GM12878 (cell line): Measurements from ENCODE around the gene FAM9C. TPM values are rescaled to one million over a fixed set of nuclear protein-coding genes. Genes with fewer than 3 reads are reported as not detected.

Experiments used
- ATF7 ChIP-seq: fragments of 450-650 bp; IDR thresholded peaks from 2 replicates; pipeline ENCODE4 v1.6.1; 2016; ENCODE audit warnings: low read depth, mild to moderate bottlenecking
- EGR1 ChIP-seq, 2 experiments: IDR thresholded peaks; 1 replicate in 1 of 2; 2 replicates in 1 of 2; pipeline ENCODE4 v1.6.1; 2011 to 2012; ENCODE audit warnings: low read depth in 2 of 2, low read length in 2 of 2, borderline replicate concordance in 1 of 2, mild to moderate bottlenecking in 1 of 2, moderate library complexity in 1 of 2
- KAT2A ChIP-seq: conservative IDR thresholded peaks from 2 replicates; pipeline ENCODE4 v1.6.1; 2011; ENCODE audit warnings: low read depth, low read length; ENCODE audit not compliant: control insufficient read depth
- MEF2B ChIP-seq: fragments of 450-650 bp; IDR thresholded peaks from 2 replicates; pipeline ENCODE4 v1.6.1; 2018; ENCODE audit warnings: mild to moderate bottlenecking, moderate library complexity; ENCODE audit not compliant: partially characterized antibody, poor library complexity, severe bottlenecking
- MTA3 ChIP-seq: IDR thresholded peaks from 2 replicates; pipeline ENCODE4 v1.6.1; 2012; ENCODE audit warnings: low read length, inconsistent platforms, borderline replicate concordance
- NFIC ChIP-seq: IDR thresholded peaks from 2 replicates; pipeline ENCODE4 v1.6.1; 2012; ENCODE audit warnings: low read depth, mild to moderate bottlenecking, inconsistent platforms, low read length, moderate library complexity
- NR2F1 ChIP-seq: fragments of 450-650 bp; conservative IDR thresholded peaks from 2 replicates; pipeline ENCODE4 v1.6.1; 2017; ENCODE audit warnings: mild to moderate bottlenecking
- POLR2AphosphoS2 ChIP-seq: IDR thresholded peaks from 2 replicates; pipeline ENCODE4 v1.6.1; 2011; ENCODE audit warnings: low read depth, mild to moderate bottlenecking, low read length, improper control_type of control experiment, moderate library complexity
- POU2F2 ChIP-seq: IDR thresholded peaks from 3 replicates; pipeline ENCODE4 v1.6.1; 2011; ENCODE audit warnings: low read depth, mild to moderate bottlenecking, low read length, borderline replicate concordance
- RBBP5 ChIP-seq: fragments of 200-600 bp; sonication (generic); conservative IDR thresholded peaks from 2 replicates; pipeline ENCODE4 v1.6.1; 2016
- SIN3A ChIP-seq: IDR thresholded peaks from 2 replicates; pipeline ENCODE4 v1.6.1; 2012; ENCODE audit warnings: low read depth, low read length, improper control_type of control experiment
- SMAD1 ChIP-seq: fragments of 450-650 bp; IDR thresholded peaks from 2 replicates; pipeline ENCODE4 v1.6.1; 2018; ENCODE audit warnings: mild to moderate bottlenecking, low read depth; ENCODE audit not compliant: partially characterized antibody
- TAF1 ChIP-seq: IDR thresholded peaks from 2 replicates; pipeline ENCODE4 v1.6.1; 2011; ENCODE audit warnings: mild to moderate bottlenecking, low read depth, low read length, borderline replicate concordance
- ZBED1 ChIP-seq: IDR thresholded peaks from 2 replicates; pipeline ENCODE4 v1.6.1; 2016; ENCODE audit warnings: borderline replicate concordance
- ZNF384 ChIP-seq: IDR thresholded peaks from 2 replicates; pipeline ENCODE4 v1.6.1; 2012; ENCODE audit warnings: low read depth, mild to moderate bottlenecking, low read length, improper control_type of control experiment, borderline replicate concordance
- polyA plus RNA-seq, 11 experiments: library from polyadenylated mRNA; depleted of rRNA in 4 of 11; unstranded in 6 of 11; stranded (reverse) in 5 of 11; fragments of >200 nt; fragmentation: Nextera tagmentation in 4 of 11; fragmentation: Illumina TruSeq in 1 of 11; extraction: Ambion mirVana in 4 of 11; extraction: Trizol in 1 of 11; gene quantifications; 1 replicate in 1 of 11; 2 replicates in 10 of 11; pipeline versions ENCODE4 v1.2.1 to v1.2.3, GENCODE V29; 2011 to 2016; ENCODE audit warnings: inconsistent platforms in 2 of 11, missing spikeins in 2 of 11, low read depth in 1 of 11
- total RNA-seq, 4 experiments: library from RNA; depleted of rRNA in 3 of 4; stranded (reverse); fragments of >200 nt in 3 of 4; fragmentation: Illumina TruSeq in 1 of 4; extraction: Trizol in 1 of 4; gene quantifications; 2 replicates each; pipeline versions ENCODE4 v1.2.1 to v1.2.3, GENCODE V29; 2013 to 2021
- TF ChIP-seq, protein P1 (sequence below): fragments of 450-650 bp; IDR thresholded peaks from 2 replicates; pipeline ENCODE4 v1.6.1; 2016; ENCODE audit warnings: mild to moderate bottlenecking
- TF ChIP-seq, protein P2 (sequence below): fragments of 450-650 bp; IDR thresholded peaks from 2 replicates; pipeline ENCODE4 v1.6.1; 2016; ENCODE audit warnings: mild to moderate bottlenecking, moderate library complexity, borderline replicate concordance
- TF ChIP-seq, protein P3 (sequence below): IDR thresholded peaks from 2 replicates; pipeline ENCODE4 v1.6.1; 2011; ENCODE audit warnings: low read depth, mild to moderate bottlenecking, low read length, moderate library complexity, borderline replicate concordance; ENCODE audit errors: extremely low read depth
- TF ChIP-seq, protein P4 (sequence below): fragments of 450-650 bp; IDR thresholded peaks from 2 replicates; pipeline ENCODE4 v1.6.1; 2017; ENCODE audit warnings: mild to moderate bottlenecking, moderate library complexity

Gene FAM9C
- total and polyA plus RNA-seq, 10 of the 15 experiments (the other 5 are each of a cell fraction or from before 2014, with no cell fraction given) = 0.01 to 0.03 TPM; not detected in 8

DNA sequence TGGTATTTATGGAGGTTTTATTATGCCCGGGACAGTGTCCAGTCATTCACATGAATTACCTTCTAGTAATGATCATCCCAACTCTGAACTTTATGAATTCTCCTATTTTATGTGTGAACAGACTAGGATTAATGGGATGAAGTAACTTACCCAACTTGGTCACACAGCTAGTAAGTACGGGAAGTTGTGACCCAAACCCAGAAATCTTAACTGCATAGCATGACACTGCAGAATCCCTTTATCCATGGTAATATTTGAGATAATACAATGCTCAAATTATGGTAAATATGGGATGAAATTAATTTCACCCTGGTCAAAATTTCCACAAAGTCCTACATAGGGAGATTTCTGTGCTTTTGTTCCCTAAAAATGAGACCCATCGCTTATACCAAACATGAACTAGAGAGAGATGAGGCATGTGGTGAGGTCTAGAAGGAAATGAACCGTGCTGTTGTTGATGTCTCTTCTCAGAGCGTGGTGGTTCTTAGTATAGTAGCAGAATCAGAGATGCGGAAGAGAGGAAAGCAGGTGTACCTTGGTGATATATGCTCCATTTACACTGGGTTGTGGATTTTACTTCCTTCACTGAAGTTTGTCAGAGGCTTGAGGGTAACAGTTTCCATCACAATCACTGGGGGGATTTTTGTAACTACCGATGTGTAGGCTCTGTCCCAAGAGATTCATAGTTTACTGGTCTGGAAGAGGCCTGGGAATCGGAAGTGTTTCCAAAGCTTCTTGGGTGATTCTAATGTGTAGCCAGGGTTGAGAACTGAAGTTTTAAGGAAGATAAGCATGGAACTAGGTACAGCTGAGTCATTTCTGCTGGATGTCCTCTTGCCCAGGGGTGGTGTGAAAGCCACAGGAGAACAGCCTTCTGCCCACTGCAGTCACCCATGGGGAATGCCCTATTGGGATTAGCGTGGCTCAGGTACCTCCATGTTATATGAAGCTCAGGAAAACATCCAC is 30.2 kb upstream of the FAM9C start (continued):
- TF ChIP-seq EGR1 (IDR thresholded peaks at IDR 0.05; ENCODE audit: borderline replicate concordance in 1 of 2, low read depth in 2 of 2, low read length in 2 of 2) (no peak), MEF2B (peak; percentile 86), RBBP5 (no peak), KAT2A (no peak), POLR2AphosphoS2 (no peak), POU2F2 (peak; percentile 7; the same call in 1 of the 3 replicates), ZNF384 (no peak), SIN3A (no peak), MTA3 (0 out of 2 replicates have a peak, but pooled peaks have one; percentile 40), NR2F1 (no peak), SMAD1 (no peak), NFIC (peak; percentile 71), TAF1 (no peak), ATF7 (0 out of 2 replicates have a peak, but pooled peaks have one; percentile 43), ZBED1 (no peak; the same call in 1 of the 2 replicates)
- TF ChIP-seq, protein P1, sequence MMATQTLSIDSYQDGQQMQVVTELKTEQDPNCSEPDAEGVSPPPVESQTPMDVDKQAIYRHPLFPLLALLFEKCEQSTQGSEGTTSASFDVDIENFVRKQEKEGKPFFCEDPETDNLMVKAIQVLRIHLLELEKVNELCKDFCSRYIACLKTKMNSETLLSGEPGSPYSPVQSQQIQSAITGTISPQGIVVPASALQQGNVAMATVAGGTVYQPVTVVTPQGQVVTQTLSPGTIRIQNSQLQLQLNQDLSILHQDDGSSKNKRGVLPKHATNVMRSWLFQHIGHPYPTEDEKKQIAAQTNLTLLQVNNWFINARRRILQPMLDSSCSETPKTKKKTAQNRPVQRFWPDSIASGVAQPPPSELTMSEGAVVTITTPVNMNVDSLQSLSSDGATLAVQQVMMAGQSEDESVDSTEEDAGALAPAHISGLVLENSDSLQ = no peak
- TF ChIP-seq, protein P2, sequence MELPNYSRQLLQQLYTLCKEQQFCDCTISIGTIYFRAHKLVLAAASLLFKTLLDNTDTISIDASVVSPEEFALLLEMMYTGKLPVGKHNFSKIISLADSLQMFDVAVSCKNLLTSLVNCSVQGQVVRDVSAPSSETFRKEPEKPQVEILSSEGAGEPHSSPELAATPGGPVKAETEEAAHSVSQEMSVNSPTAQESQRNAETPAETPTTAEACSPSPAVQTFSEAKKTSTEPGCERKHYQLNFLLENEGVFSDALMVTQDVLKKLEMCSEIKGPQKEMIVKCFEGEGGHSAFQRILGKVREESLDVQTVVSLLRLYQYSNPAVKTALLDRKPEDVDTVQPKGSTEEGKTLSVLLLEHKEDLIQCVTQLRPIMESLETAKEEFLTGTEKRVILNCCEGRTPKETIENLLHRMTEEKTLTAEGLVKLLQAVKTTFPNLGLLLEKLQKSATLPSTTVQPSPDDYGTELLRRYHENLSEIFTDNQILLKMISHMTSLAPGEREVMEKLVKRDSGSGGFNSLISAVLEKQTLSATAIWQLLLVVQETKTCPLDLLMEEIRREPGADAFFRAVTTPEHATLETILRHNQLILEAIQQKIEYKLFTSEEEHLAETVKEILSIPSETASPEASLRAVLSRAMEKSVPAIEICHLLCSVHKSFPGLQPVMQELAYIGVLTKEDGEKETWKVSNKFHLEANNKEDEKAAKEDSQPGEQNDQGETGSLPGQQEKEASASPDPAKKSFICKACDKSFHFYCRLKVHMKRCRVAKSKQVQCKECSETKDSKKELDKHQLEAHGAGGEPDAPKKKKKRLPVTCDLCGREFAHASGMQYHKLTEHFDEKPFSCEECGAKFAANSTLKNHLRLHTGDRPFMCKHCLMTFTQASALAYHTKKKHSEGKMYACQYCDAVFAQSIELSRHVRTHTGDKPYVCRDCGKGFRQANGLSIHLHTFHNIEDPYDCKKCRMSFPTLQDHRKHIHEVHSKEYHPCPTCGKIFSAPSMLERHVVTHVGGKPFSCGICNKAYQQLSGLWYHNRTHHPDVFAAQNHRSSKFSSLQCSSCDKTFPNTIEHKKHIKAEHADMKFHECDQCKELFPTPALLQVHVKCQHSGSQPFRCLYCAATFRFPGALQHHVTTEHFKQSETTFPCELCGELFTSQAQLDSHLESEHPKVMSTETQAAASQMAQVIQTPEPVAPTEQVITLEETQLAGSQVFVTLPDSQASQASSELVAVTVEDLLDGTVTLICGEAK = no peak
- TF ChIP-seq, protein P3, sequence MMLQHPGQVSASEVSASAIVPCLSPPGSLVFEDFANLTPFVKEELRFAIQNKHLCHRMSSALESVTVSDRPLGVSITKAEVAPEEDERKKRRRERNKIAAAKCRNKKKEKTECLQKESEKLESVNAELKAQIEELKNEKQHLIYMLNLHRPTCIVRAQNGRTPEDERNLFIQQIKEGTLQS = no peak
- TF ChIP-seq, protein P4, sequence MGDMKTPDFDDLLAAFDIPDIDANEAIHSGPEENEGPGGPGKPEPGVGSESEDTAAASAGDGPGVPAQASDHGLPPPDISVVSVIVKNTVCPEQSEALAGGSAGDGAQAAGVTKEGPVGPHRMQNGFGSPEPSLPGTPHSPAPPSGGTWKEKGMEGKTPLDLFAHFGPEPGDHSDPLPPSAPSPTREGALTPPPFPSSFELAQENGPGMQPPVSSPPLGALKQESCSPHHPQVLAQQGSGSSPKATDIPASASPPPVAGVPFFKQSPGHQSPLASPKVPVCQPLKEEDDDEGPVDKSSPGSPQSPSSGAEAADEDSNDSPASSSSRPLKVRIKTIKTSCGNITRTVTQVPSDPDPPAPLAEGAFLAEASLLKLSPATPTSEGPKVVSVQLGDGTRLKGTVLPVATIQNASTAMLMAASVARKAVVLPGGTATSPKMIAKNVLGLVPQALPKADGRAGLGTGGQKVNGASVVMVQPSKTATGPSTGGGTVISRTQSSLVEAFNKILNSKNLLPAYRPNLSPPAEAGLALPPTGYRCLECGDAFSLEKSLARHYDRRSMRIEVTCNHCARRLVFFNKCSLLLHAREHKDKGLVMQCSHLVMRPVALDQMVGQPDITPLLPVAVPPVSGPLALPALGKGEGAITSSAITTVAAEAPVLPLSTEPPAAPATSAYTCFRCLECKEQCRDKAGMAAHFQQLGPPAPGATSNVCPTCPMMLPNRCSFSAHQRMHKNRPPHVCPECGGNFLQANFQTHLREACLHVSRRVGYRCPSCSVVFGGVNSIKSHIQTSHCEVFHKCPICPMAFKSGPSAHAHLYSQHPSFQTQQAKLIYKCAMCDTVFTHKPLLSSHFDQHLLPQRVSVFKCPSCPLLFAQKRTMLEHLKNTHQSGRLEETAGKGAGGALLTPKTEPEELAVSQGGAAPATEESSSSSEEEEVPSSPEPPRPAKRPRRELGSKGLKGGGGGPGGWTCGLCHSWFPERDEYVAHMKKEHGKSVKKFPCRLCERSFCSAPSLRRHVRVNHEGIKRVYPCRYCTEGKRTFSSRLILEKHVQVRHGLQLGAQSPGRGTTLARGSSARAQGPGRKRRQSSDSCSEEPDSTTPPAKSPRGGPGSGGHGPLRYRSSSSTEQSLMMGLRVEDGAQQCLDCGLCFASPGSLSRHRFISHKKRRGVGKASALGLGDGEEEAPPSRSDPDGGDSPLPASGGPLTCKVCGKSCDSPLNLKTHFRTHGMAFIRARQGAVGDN = peak; percentile 91
